ENCODE data around the gene OR6K2.

DNA sequence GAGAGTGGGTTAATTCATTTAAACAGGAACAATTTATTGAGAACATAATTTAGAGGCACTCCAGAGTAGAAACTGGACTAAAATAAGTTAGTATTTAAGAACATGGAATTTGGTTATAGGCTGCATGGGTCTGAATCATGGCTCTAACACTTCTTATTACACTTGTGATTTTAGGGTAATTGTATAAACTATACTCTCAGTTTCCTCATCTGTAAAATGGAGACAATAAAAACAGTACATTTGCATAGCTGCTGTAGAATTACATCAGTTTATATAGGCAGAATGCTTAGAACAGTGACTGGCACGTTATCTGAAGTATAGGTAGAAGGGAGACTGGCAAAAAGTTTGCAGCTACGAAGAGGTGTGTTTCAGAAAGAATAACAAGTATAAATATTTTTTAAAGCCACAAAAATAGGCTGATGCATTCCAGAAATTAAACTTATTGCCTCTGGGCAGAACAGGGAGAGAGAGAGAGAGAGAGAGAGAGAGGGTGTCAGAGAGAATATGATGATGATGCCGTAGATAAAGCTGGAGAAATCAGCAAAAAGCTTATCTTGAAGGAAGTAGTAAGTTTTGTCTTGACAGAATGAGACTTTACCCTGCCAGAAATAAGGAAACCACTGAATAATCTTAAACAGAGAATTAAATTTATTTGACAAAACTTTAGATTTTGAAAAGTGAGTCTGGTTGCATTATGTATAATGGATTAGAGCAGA is 28.2 kb upstream of the OR6K2 start:
- TF ChIP-seq POLR2AphosphoS5 (IDR thresholded peaks at IDR 0.05; ENCODE audit: low read depth, low read length) (no peak), RAD21 (CRISPR knock-in tag; IDR thresholded peaks at IDR 0.05) (no peak), ZNF615 (CRISPR knock-in tag; IDR thresholded peaks at IDR 0.05; ENCODE audit: borderline replicate concordance) (no peak)
- TF ChIP-seq, protein P1, sequence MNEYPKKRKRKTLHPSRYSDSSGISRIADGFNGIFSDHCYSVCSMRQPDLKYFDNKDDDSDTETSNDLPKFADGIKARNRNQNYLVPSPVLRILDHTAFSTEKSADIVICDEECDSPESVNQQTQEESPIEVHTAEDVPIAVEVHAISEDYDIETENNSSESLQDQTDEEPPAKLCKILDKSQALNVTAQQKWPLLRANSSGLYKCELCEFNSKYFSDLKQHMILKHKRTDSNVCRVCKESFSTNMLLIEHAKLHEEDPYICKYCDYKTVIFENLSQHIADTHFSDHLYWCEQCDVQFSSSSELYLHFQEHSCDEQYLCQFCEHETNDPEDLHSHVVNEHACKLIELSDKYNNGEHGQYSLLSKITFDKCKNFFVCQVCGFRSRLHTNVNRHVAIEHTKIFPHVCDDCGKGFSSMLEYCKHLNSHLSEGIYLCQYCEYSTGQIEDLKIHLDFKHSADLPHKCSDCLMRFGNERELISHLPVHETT (CRISPR knock-in tag; conservative IDR thresholded peaks at IDR 0.05): no peak
